HG03064 (cell line): ENCODE results near the gene ACTL8.

Source experiments
- ATAC-seq: cut with Tn5 transposase; IDR thresholded peaks from one replicate; pipeline ENCODE4 v1.9.1; 2021; ENCODE audit warnings: low read depth; ENCODE audit not compliant: unreplicated experiment

Gene ACTL8

DNA sequence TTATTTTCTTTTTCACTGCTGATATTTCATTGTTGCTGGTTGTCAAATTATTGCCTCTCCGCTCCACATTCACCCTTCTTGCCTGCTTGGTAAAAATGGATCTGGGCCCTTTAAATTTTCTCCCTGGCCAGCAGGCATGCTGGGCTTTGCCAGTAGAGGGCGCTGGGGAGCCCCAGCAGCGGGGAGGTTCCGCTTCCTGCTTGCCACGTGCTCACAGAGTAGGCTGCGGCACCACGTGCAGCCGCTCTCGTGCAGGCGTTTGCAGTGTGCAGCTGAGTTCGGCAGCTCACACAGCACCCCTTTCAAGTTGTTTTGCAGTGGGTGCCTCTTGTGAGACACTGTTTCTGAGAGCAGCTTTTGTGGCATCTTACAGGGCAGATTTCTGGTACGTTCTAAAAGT, at the start of gene ACTL8:
Gene ACTL8 (plus strand): TSS at position 214 of the 400 bp plus-strand sequence. CDS start 67,676 bp downstream, outside the sequence.
- ATAC-seq, result no peak

DNA sequence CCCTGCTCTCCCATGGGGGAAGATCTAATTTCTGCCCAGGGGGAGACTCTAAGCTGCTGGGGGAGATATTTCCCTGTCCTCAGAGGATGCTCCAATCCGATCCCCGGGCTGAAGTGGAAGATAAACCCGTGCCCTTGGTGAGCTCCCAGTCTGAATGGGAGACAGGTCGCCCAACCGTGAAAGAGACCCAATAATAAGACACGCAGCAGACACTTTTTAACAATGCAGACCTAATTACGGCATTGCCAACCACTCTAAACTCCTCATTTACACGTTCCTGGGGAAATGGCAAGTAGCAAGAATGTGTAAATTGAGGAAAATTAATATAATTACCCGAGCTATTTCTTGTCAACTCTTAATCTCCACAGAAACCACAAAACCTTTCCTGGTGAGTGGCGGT, 48.7 kb upstream of the ACTL8 start:
- no peak for ATAC-seq

GRCh38 chr1:17709981-17710380, 45.2 kb upstream of the ACTL8 start:
- ATAC-seq, result no peak

GRCh38 chr1:17710889-17711576, 44.1 kb upstream of the ACTL8 start:
- no peak for ATAC-seq

DNA sequence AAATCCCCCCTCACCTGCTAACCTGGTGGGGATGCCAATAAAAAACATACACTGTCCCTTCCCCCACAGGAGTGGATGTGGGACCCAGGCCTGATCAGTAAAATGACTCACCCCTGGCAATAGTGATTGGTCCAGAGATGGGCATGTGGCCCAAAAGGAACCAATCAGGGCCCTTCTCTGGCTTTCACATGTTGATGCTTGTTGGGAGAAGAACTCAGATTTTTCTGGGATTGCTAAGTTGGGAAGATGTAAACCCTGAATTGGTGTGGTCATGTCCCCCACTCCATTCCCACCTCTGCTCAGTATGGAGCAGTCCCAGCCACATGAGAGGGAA, 43.6 kb upstream of the ACTL8 start:
- ATAC-seq, result no peak

DNA sequence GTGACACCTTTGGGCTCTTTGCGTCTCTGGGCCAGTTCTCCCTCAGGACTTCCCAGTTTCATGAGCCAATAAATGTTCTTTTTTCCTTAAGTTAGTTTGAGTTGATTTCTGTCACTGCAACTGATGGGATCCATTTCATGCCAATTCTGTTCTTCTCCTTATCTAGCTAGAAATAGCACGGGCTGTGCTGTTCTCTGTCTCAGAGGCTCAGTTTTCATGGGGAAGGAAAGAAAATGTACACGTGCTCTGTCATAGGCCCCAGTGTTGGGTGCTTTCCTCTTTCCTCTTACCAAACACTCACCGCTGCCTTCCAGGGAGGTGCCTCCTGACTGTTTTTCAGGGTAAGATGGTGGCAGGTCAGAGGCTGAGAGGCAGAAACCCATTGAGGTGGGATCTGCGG, 43.2 kb upstream of the ACTL8 start:
- ATAC-seq, result no peak

DNA sequence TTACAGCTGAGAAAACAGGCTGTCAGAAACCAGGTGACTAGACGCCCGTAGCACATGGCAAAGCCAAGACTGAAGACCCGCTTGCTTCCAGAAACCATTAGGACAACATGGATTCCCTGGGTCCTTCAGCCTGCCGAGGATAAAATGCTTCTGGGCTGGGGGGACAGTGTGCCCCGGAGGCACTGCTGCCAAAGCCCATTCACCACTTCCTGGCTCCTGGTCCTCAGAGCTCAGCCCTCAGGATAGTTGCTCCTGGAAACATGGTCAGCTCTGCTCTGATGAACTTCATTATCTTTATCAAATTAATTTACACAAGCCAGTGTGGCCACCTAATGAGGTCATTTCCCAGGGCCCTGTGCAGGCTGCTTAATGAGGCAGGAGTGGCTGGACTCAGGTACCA, 41.1 kb upstream of the ACTL8 start:
- ATAC-seq, result no peak

DNA sequence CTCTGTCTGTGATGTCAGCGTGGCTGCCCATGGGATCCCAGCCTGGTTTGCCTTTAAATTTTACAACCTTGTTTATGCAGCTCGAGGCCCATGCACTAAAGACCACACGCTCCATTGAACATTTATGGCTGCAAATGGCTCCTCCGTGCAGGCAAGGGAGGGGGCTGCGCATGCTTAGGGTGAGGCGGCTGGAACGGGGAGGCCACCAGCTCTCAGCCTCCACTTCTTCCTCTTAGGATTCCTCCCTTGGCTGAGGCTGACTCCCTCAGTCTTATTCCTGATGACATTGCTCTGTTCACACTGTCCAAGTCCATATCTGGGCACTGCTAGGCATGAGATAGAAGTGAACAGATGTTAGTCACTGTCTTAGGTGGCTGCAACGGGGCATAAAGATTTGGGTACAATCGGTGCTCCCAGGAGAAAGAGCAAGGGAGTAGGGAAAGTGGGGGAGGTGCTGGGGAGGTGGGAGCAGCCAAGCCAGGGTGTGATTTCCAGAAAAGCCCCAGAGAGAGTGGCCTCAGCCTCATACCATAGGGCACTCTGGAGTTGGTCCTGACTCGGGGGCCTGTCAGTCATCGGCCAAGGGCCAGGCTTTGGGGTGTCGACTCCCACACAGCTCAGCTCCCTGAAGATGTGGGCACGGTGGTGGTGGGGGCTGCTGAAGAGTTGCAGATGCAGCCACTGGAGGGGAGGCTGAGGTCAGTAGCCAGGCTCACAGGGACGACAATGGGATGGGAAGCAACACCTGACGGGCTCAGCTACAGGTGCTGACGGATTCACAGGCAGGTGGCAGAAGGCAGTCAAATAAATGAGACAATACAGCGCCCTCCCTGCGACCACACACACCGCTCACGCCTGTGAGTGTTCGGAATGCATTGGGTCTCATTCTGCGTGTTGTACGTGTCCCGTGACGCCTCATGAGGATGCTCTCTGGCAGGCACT, 37.3 kb upstream of the ACTL8 start:
- no peak for ATAC-seq

DNA sequence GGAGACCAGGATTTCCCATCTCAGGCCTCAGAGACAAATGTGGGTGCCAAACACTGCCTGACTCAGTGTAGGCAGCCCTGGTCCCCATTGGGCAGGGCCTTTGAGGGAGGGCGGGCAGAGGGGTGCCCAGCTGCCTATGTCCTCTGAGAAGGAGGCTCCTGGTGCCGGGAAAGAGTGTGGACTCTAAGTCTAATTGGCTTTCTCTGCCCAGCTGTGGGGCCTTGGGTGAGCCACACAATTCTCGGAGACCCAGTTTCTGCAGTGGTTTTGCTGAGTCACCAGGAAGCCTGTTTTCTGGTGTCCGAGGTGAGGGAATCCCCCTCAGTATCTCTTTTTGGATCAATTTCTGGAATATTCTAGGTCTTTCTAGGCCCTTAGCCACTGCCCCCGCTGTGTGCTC, 35.3 kb upstream of the ACTL8 start:
- ATAC-seq, result no peak

- no peak for ATAC-seq
These were observed 33.7 kb upstream of the ACTL8 start for GRCh38 chr1:17721444-17721843.

DNA sequence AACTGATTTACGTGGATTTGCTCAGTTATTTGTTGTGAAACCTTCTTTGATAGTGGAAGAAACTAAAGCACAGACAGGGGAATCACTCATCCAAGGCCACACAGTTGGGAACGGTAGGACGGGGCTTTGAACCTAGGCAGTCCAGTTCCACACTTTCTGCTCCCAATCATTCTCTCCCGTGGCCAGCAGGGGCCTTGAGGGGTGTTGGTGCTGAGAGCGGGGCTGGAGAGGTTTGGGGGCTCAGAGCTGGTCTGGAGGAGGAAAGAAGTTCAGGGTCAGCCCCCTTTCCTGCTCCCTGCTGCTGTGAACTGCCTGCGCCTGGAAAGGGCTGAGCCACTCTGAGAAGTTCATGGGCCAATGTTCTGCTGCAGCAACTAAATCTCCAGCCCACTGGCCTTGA, 31.4 kb upstream of the ACTL8 start:
- no peak for ATAC-seq

DNA sequence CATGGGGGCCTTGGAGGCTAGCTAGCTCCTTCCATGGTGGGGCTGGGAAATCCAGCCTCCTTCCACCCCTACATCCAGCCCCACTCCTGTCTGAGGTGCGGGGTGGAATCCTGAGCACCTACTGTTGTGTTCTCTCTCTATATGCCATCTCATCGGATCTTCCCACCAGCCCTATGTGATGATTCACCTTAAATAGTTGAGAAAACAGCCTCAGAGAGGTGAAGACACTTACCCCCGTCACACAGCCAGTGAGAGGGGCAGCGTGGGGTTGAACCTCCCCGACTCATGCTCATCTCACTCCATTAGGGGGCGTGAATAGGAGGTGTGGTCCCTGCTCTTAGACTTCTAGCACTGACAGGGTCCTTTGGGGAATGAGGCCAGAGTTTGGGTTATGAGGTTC, 31.0 kb upstream of the ACTL8 start:
- ATAC-seq, result no peak

DNA sequence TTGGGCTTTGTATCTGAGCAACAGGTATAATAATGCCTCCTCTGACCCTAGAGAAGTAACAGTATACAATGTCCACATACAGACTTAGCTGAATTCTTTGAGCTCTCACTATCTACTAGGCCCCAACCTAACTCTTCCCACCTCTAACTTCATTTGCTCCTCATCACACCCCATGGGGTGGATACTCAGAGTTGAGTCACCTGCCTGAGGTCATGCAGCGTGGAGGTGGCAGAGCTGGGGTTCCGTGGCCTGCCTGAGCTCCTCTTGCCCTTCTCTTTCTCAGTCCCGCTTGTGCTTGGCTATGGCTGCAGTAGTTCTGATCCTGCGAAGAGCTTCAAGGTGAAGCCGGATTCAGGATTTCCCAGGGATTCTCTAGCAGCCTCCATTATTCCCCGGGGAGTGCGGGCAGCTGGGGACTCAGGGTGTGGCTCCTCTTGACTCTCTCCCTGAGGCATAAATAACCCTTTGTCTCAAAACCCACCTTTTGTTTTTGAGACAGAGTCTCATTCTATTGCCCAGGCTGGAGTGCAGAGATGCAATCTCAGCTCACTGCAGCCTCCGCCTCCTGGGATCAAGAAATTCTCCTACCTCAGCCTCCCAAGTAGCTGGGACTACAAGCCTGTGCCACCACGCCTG, 29.9 kb upstream of the ACTL8 start:
- ATAC-seq, result no peak

DNA sequence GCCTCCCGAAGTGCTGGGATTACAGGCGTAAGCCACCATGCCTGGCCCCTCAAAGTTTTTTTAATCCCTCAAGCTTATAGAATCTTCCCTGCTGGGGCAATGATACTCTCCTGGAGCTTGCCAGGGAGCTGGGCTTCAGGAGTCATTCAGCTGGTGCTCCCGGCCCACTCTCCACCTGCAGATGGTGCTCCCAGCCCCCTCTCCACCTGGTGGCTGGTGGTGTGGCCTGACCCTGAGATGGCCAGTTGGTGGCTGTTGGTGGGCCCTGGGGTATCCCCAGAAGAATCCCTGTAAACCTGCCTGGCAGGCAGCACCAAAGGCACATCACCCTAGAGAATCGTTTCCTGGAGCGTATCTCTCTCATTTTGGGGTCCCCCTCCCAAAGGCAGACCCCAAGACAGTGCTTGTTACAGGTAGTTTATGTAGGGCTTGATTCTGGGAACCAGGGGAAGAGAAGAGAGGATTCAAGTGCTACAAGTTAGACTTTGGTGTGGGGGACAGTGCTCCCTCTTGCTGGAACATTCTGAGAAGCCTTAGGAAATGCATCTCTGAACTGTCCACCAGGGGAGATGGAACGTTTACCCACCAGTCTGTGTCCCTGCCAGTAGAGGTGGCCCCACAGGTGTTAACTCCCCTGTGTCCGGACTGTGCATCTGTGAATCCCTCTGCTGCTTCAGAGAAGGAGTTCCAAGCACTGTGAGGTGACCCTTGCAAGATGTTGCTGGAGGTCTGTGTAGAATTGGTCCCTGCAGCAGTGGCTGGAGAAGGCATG, 29.1 kb upstream of the ACTL8 start:
- ATAC-seq, result no peak

DNA sequence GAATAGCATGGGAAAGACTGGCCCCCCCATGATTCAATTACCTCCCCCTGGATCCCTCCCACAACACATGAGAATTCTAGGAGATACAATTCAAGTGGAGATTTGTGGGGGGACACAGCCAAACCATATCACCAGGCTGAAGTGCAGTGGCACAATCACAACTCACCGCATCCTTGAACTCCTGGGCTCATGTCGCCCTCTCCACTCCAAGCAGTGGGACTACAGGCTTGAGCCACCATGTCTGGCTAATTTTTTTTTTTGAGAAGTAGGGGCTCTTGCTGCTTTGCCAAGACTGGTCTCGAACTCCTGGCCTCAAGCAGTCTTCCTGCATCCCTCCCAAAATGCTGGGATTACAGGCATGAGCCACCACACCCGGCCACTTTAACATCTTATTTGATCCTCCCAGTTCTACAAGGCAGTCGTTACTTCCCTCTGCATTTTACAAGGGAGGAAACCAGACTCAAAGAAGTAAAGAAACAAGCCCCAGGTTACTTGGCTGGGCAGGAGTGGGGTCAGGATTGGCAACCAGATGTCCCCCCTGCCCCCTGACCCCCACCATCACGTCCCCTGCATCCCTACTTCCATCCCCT, 26.9 kb upstream of the ACTL8 start:
- no peak for ATAC-seq

DNA sequence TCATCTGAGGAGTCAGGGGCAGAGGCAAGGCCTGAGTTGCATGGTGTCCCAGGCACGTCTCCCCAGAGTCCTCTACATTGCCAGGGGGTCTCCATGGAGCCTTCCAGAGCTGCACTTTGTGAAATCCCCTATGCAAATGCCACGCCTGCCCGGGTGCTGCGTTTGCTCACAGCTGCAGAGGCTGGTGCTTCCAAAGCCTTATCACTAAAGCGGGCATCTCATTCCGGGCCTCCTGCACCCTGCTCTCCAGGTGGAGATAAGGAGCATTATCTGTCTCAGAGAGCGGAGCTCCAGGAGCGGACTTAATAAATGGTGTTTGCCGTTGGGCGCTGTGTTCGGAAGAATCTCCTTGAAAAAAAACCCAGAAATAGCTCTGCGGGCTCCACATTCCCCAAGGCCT, 25.9 kb upstream of the ACTL8 start:
- no peak for ATAC-seq

- no peak for ATAC-seq
These were observed 25.2 kb upstream of the ACTL8 start for GRCh38 chr1:17729909-17730308.

- ATAC-seq, result no peak
These were observed 23.7 kb upstream of the ACTL8 start for GRCh38 chr1:17731460-17731859.

- ATAC-seq, result no peak
These were observed 22.7 kb upstream of the ACTL8 start for GRCh38 chr1:17732475-17732874.

- ATAC-seq, result no peak
These were observed 21.5 kb upstream of the ACTL8 start for GRCh38 chr1:17733661-17734060.
